GM12865 (cell line): ENCODE data around the gene MACROD1.

Source experiments
- DNase-seq: peaks from one replicate; pipeline ENCODE4 v3.0.0; 2010; ENCODE audit warnings: low read depth
- H3K4me3 ChIP-seq: 2 replicates; pipeline ENCODE4 v1.5.1; 2011; ENCODE audit warnings: mild to moderate bottlenecking, low read depth, low read length, control low read depth
- CTCF ChIP-seq: IDR thresholded peaks from 2 replicates; pipeline ENCODE4 v1.5.1; 2011; ENCODE audit warnings: low read length, control low read depth, low read depth, inconsistent platforms; ENCODE audit not compliant: insufficient read depth; ENCODE audit errors: missing control alignments

Gene MACROD1

GRCh38 chr11:64056213-64056785 is 109.6 kb downstream of the MACROD1 start:
- DNase-seq, result no peak
- TF ChIP-seq CTCF, result no peak
- H3K4me3 ChIP-seq, result no peak overlapping the region

- H3K4me3 ChIP-seq, result no peak overlapping the region
- no peak for DNase-seq
- no peak for TF ChIP-seq CTCF
Measured at GRCh38 chr11:64055077-64055476, 110.8 kb downstream of the MACROD1 start.

- TF ChIP-seq CTCF, result no peak
- no peak overlapping the region for H3K4me3 ChIP-seq
- DNase-seq, result no peak
Measured at GRCh38 chr11:64053699-64054098, 112.2 kb downstream of the MACROD1 start.

GRCh38 chr11:64052938-64053622 is 112.8 kb downstream of the MACROD1 start:
- H3K4me3 ChIP-seq, result no peak overlapping the region
- no peak for DNase-seq
- TF ChIP-seq CTCF, result no peak

GRCh38 chr11:64052436-64052835 is 113.5 kb downstream of the MACROD1 start:
- no peak for TF ChIP-seq CTCF
- H3K4me3 ChIP-seq, result no peak overlapping the region
- no peak for DNase-seq

- no peak for TF ChIP-seq CTCF
- H3K4me3 ChIP-seq, result no peak overlapping the region
- no peak for DNase-seq
Measured at GRCh38 chr11:64051297-64051696, 114.6 kb downstream of the MACROD1 start.

- no peak for TF ChIP-seq CTCF
- H3K4me3 ChIP-seq, result no peak overlapping the region
- DNase-seq, result no peak
Measured at GRCh38 chr11:64049509-64049908, 116.4 kb downstream of the MACROD1 start.
